Mucosa of rectum (tissue), 2 donors: ENCODE measurements around the gene RNF145.

Experiments
- H3K27ac ChIP-seq, 2 donors: one replicate each; pipeline ENCODE4 v1.7.0; 2013; ENCODE audit warnings: inconsistent platforms in 2 of 2, low read depth in 2 of 2, low read length in 2 of 2
- H3K27me3 ChIP-seq, 2 donors: one replicate each; pipeline ENCODE4 v1.7.0; 2013; ENCODE audit warnings: low read length in 2 of 2; ENCODE audit not compliant: control insufficient read depth in 2 of 2, insufficient read depth in 2 of 2
- H3K36me3 ChIP-seq, 2 donors: one replicate each; pipeline ENCODE4 v1.7.0; 2013; ENCODE audit warnings: low read length in 2 of 2; ENCODE audit not compliant: control insufficient read depth in 2 of 2, insufficient read depth in 2 of 2
- H3K4me1 ChIP-seq, 2 donors: one replicate each; pipeline ENCODE4 v1.7.0; 2013; ENCODE audit warnings: low read length in 2 of 2, mild to moderate bottlenecking in 1 of 2; ENCODE audit not compliant: control insufficient read depth in 2 of 2, insufficient read depth in 2 of 2
- H3K4me3 ChIP-seq, 2 donors: one replicate each; pipeline ENCODE4 v1.7.0; 2013; ENCODE audit warnings: low read length in 2 of 2
- H3K9ac ChIP-seq, 2 donors: one replicate each; pipeline ENCODE4 v1.7.0; 2013; ENCODE audit warnings: low read length in 2 of 2, low read depth in 1 of 2, mild to moderate bottlenecking in 1 of 2
- H3K9me3 ChIP-seq, 2 donors: one replicate each; pipeline ENCODE4 v1.7.0; 2013; ENCODE audit warnings: low read length in 2 of 2; ENCODE audit not compliant: control insufficient read depth in 2 of 2
- donor health status: healthy.
- donor health status: Normal muscosa, but diverticular disease.

The RNF145 gene, protein sequence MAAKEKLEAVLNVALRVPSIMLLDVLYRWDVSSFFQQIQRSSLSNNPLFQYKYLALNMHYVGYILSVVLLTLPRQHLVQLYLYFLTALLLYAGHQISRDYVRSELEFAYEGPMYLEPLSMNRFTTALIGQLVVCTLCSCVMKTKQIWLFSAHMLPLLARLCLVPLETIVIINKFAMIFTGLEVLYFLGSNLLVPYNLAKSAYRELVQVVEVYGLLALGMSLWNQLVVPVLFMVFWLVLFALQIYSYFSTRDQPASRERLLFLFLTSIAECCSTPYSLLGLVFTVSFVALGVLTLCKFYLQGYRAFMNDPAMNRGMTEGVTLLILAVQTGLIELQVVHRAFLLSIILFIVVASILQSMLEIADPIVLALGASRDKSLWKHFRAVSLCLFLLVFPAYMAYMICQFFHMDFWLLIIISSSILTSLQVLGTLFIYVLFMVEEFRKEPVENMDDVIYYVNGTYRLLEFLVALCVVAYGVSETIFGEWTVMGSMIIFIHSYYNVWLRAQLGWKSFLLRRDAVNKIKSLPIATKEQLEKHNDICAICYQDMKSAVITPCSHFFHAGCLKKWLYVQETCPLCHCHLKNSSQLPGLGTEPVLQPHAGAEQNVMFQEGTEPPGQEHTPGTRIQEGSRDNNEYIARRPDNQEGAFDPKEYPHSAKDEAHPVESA

DNA sequence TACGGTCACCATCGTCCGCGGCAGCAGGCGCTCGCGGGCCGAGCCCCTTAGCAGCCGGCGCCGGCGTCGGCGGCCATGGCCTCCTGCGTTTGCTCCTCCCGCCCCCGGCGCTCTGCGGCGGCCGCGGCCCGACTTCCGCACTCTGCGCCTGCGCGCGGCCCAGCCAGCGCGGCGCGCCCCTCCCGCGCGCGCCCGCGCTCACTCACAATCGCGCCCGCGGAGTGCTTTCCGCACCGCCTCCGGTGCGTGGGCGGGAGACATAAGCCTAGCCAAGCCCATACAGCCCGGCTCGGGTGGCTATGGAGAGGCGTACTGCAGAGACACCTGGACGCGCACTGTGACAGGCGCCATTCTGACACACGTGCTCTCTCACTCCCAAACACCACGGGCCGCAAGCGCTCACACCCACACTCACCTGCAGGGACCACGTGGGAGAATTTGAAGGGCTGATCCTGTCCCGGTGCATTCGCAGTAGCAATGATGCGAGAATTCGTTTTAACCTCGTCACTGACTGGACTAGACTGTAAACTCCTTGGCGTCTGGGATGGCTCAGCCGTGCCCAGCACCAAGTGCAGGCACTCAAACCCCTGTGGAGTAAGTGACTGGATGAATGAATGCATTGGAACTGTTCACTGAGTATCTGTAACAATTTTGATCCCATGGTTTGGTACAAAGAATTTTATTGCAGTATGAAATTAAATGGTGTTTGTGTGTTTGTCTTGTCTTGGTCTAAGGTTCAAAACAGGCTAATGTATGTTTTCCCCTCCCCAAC, at the start of gene RNF145:
TSS of gene RNF145 (minus strand) at position 116 of the 772 bp plus-strand sequence. CDS start 5,936 bp downstream, outside the sequence.
- peak within 1 kb of the TSS; percentile 86 to 92 for H3K9ac ChIP-seq
- no peaks in the 10 kb centered on the region for H3K36me3 ChIP-seq
- H3K4me1 ChIP-seq: peaks cover 19 to 45% of the 10 kb centered on the region in 2 donors
- H3K27me3 ChIP-seq: no peaks in the 10 kb centered on the region
- H3K4me3 ChIP-seq: peak within 1 kb of the TSS; percentile 86 to 93
- no peaks in the 10 kb centered on the region for H3K9me3 ChIP-seq
- peak within 1 kb of the TSS; percentile 90 to 94 for H3K27ac ChIP-seq

GRCh38 chr5:159258361-159258760, 49.0 kb upstream of the RNF145 start:
- no peak overlapping the region for H3K4me3 ChIP-seq
- H3K9ac ChIP-seq: no peak overlapping the region
- H3K9me3 ChIP-seq: no peaks in the 10 kb centered on the region
- no peaks in the 10 kb centered on the region for H3K36me3 ChIP-seq
- peaks cover 4 to 5% of the 10 kb centered on the region in 2 donors for H3K4me1 ChIP-seq
- H3K27me3 ChIP-seq: peaks cover 2 to 3% of the 10 kb centered on the region in 2 donors
- H3K27ac ChIP-seq: no peak overlapping the region

DNA sequence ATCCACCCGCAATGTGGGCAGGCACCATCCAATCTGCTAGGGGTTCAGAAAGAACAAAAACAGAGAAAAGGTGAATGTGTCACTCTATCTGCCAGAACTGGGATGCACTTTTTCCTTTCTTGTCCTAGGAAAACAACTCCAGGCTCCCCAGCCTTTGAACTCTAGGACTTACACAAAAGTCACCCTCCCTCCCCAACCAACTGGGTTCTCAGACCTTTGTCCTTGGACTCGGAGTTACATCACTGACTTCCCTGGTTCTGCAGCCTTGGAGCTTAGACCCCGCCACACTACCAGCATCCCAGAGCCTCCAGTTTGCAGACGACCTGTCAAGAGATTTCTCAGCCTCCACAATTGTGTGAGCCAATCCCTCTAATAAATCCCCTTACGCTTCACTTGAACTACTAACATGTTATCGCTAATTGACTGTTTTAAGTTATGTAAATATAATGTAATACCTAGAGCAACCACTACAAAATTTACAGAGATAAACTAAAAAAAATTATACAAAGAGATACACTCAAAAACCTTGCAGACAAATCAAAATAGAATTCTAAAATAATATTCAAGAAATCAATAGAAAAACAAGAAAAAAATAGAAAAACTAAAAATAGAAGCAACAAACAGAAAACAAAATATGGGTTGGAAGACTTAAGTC, 48.4 kb upstream of the RNF145 start:
- no peak overlapping the region for H3K4me3 ChIP-seq
- peaks cover 2 to 3% of the 10 kb centered on the region in 2 donors for H3K27me3 ChIP-seq
- no peak overlapping the region for H3K9ac ChIP-seq
- no peaks in the 10 kb centered on the region for H3K9me3 ChIP-seq
- no peaks in the 10 kb centered on the region for H3K36me3 ChIP-seq
- no peak overlapping the region for H3K27ac ChIP-seq
- H3K4me1 ChIP-seq: peaks cover 4 to 5% of the 10 kb centered on the region in 2 donors

DNA sequence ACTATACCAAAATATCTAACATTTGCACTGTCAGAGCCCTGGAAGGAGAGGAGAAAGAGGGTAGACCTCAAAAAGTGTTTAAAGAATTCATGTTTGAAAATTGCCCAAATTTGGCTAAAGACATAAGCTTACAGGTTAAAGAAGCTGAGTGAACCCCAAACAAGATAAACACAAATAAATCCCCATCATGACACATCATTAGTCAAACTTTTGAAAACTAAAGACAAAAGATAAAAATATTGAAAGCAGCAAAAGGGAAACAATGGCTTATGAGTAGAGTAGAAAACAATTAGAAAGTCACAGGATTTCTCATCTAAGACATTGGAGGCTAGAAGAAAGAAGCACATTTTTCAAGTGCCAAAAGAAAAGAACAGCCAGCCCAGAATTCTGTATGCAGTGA, 47.7 kb upstream of the RNF145 start:
- no peaks in the 10 kb centered on the region for H3K9me3 ChIP-seq

DNA sequence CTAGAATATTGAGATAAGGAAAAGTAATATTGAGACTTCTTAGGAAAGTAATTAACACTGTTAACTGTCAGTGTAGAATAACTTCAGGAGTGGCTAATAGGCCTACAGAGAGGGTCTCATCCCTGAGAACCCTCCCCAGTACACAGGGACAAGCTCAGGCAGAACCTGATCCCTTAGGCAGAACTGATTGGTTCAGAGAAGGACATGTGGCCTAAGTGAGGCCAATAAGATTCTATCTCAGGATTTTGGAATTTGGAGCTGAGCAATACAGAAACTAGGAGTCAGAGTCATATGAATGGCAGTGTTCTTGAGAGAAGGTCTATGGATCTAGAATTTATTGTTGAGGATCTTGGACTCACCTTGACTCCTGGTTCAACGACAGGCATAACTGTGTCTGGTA, 42.8 kb upstream of the RNF145 start:
- H3K27me3 ChIP-seq: peaks cover 0 to 5% of the 10 kb centered on the region in 2 donors
- H3K4me3 ChIP-seq: no peak overlapping the region
- H3K4me1 ChIP-seq: no peaks in the 10 kb centered on the region
- H3K36me3 ChIP-seq: no peaks in the 10 kb centered on the region
- no peaks in the 10 kb centered on the region for H3K9me3 ChIP-seq
- H3K9ac ChIP-seq: no peak overlapping the region
- no peak overlapping the region for H3K27ac ChIP-seq

More for the DNA sequence above, 47.7 kb upstream of the RNF145 start:
- H3K27ac ChIP-seq: no peak overlapping the region
- peaks cover 2 to 5% of the 10 kb centered on the region in 2 donors for H3K27me3 ChIP-seq
- H3K4me3 ChIP-seq: no peak overlapping the region
- H3K4me1 ChIP-seq: no peaks in the 10 kb centered on the region
- H3K36me3 ChIP-seq: no peaks in the 10 kb centered on the region
- no peak overlapping the region for H3K9ac ChIP-seq

DNA sequence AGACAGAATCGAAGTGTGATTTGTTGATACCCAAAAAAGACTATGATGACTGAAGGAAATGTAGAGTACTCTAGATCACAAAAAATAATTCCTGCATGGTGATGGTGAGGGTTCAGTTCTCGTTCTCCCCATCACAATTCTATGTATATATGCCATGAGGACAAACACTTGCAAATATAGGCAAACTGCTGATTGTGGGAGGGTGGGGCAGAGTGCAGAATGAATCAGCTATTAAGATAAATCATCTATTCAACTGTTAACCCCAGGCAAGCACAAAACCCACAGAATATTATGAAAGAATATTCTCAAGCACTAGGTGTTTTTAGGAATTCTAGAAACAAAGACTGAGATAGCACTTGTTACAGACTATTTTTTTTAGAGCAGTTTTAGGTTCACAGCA, 39.8 kb upstream of the RNF145 start:
- no peaks in the 10 kb centered on the region for H3K36me3 ChIP-seq

GRCh38 chr5:159244890-159245289, 35.5 kb upstream of the RNF145 start:
- no peak overlapping the region for H3K27ac ChIP-seq
- no peaks in the 10 kb centered on the region for H3K27me3 ChIP-seq
- H3K4me1 ChIP-seq: no peaks in the 10 kb centered on the region
- H3K36me3 ChIP-seq: no peaks in the 10 kb centered on the region
- H3K9ac ChIP-seq: no peak overlapping the region
- no peaks in the 10 kb centered on the region for H3K9me3 ChIP-seq
- H3K4me3 ChIP-seq: no peak overlapping the region

More for the DNA sequence above, 39.8 kb upstream of the RNF145 start:
- no peak overlapping the region for H3K27ac ChIP-seq
- peaks cover 0 to 2% of the 10 kb centered on the region in 2 donors for H3K27me3 ChIP-seq
- H3K9ac ChIP-seq: no peak overlapping the region
- H3K9me3 ChIP-seq: no peaks in the 10 kb centered on the region
- no peaks in the 10 kb centered on the region for H3K4me1 ChIP-seq
- no peak overlapping the region for H3K4me3 ChIP-seq

- no peaks in the 10 kb centered on the region for H3K4me1 ChIP-seq
- no peak overlapping the region for H3K27ac ChIP-seq
- H3K36me3 ChIP-seq: no peaks in the 10 kb centered on the region
- H3K4me3 ChIP-seq: no peak overlapping the region
- H3K9me3 ChIP-seq: no peaks in the 10 kb centered on the region
- H3K9ac ChIP-seq: no peak overlapping the region
- no peaks in the 10 kb centered on the region for H3K27me3 ChIP-seq
Measured at GRCh38 chr5:159244163-159244562, 34.8 kb upstream of the RNF145 start.

DNA sequence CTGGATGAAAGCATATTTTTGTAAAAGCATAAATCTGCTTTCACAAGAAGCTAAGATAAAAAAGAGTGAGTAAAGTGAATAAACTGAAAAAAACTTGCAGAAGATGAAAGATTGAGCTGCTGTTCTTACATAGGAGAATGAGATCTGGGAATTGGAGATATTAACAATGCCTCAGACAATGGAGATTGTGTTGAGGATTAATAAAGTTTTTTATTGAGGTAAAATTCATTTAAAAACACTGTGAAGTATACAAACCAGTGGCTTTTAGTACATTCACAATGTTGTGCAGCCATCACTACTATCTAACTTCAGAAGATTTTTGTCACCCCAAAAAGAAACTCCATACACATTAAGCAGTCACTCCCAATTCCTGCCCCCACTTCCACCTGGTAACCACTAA, 34.0 kb upstream of the RNF145 start:
- Histone ChIP-seq H3K4me3 (no peak overlapping the region), H3K27me3 (no peaks in the 10 kb centered on the region), H3K27ac (no peak overlapping the region), H3K36me3 (no peaks in the 10 kb centered on the region), H3K9ac (no peak overlapping the region), H3K9me3 (no peaks in the 10 kb centered on the region), H3K4me1 (no peaks in the 10 kb centered on the region)
